ENCODE measurements around the gene ZNF595.
"Not testable (repeated sequence)": the region's sequence is repeated elsewhere in the genome, so short reads cannot be mapped to it uniquely, and the experiment has no call there.

Gene ZNF595

GRCh38 chr4:86559-87324, 33.6 kb downstream of the ZNF595 start:
- not testable (repeated sequence) for DNase-seq

DNA sequence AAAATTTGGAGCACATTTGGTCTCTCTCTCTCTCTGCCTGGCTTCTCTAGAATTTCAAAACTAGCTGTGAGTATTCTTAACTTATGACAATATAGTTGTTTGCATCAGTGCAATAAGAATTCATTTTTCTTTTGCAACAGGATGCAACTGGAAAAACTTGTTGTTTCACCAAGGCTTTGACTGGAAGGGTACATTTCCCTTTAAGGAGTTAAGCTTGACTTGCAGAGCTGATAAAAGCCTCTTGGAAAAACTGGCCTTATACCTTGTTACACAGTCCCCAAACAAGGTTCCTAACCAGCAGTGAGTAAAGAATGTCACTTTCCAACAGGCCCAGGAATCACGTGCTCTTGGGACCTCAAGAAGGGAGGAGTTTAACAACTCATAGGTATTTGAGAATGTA, 45.3 kb downstream of the ZNF595 start:
- DNase-seq = no peak

GRCh38 chr4:99863-100262, 46.7 kb downstream of the ZNF595 start:
- DNase-seq = no peak

- no peak for DNase-seq
Observed at GRCh38 chr4:107083-107443, 53.9 kb downstream of the ZNF595 start.

DNA sequence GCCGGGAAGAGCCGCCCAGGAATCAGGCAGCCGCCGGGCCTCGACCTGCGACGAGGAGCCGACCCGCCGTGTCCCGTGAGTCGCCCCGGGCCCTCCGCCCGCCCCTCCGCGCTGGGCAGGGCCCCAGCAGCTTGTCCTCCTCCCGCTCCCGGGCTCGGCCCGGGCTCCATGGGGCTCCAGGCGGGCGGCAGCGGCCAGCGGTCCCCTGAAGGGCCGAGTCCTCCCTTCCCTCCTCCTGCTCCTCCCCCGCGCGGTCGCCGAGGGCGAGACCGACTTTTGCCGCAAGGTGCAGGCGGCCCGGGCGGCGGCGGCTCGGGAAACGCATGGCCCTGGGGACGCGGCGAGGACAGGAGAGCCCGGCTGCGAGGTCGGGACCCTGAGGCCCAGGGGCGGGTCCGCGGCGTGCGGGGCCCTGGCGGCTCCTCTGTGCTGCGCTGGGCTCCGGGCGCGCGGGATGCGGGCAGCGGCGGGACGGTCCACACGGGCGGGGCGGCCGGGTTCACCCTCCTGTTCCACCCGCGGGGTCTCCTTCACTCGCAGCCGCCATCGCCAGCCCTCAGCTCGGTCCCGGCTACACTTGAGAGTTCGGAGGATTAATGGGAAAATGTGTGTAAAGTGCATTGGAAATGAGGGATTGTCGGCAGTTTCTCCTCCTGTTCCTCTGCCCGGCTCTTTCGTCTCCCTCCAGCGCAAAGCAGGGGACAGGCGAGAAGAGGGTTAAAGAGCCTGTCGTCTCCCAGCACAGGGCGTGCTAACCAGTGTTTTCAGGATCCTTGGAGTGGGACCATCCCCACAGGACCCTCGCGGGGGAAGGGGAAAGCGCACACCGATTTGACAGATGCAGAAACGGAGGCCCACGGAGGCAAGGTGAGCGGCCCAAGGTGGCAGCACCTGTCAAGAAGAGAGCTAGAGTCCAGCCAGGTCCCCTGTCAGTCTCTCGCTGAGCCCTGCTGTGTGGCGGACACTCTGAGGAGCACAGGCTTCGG, 54.6 kb downstream of the ZNF595 start:
- DNase-seq = no peak

GRCh38 chr4:112771-113170, 59.6 kb downstream of the ZNF595 start:
- DNase-seq = no peak

GRCh38 chr4:113732-114131, 60.6 kb downstream of the ZNF595 start:
- no peak for DNase-seq

DNA sequence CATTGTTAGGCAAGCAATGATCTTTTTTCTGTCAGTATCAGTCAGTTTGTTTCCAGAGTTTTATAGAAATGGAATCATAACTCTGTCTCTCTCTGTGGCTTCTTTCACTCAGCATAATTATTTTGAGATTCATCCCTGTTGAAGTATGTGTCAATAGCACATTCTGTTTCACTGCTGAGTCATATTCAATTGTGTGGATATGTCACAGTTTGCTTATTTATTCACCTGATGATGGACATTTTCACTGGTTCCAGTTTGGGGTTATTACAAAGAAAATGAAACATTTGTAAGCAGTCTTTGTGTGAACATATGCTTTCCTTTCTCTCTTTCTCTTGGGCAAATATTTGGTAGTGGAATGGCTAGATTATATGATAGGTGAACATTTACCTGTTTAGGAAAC, 61.0 kb downstream of the ZNF595 start:
- no peak for DNase-seq

GRCh38 chr4:116499-116898, 63.4 kb downstream of the ZNF595 start:
- no peak for DNase-seq

- no peak for DNase-seq
Observed at GRCh38 chr4:120616-121015, 67.5 kb downstream of the ZNF595 start.

- no peak for DNase-seq
Observed at GRCh38 chr4:121408-122084, 68.4 kb downstream of the ZNF595 start.

- not testable (repeated sequence) for DNase-seq
Observed at GRCh38 chr4:123922-124274, 70.8 kb downstream of the ZNF595 start.

DNA sequence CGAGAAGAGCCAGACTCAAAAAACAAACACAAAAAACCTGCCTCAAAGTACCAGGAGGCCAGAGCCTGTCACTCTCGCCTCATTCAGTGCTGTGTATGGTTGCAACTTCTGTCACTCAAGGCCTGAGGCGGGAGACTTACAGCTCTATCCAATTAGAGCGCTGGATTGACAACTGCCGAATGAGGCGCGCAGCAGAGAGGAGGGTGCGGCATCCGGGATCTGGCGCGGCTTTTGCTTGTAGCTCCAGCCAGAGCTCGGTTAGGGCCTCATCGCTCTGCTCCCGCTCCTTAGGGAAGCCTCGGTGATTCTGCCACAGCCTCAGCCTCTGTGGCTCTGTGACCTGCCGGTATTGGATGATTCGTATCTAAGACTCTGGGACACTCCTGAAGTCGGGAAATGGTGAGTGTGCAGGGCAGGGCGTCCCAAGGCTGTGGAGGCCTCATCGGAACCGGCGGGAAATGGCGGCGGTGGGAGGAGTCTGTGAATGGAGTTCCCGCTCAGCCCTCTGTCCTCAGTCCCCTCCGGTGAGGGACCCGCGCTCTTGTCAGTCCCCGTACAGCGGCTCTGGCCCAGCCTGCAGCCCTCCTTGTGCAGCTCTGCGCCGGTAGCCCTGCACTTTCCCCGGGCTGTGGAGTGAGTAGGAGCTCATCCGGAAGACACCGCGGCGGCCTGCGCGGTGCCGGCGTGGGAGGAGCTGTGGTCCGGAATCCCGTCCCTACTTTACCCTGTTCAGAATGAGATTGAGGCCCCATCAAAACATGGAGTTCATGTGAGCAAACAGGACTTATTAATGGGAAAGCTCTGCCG, 71.4 kb downstream of the ZNF595 start, which contains the start of gene ZNF718:
ZNF718 (plus strand) TSS at position 227 of the 807 bp plus-strand sequence; CDS start at position 397, 170 bp downstream.
- peak; percentile 81 for DNase-seq

DNA sequence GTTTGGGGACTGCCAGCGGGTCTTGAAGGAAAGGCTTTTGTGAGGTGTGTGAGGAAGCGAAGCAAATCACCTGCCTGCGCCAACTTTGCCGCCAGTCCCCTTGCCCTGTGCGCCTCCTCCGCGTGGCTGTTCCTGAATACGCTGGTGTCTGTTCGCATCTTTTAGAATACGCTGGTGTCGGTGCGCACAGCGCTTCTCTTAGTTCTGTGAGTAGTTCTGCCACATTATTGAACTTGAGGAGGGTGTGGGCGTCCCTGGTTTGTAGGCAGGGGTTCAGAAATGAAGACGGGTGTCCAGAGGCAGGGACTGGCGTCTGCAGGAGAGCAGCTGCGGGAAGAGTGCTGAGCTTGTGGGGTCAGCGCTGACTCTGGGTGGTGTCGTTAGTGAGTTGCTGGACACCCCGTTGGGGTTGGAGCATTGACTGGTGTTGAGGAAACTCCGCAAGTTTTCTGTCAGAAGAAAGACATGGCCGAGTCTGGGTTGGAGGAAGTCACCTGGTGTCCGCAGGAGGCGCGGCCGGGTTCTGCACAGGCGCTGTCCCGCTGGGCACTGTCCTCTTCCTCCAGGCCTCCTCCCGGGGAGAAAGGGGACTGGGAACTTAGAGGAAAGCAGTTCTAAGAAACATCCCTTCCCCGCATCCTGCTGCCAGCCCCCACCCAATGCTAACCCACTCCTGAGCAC, 72.1 kb downstream of the ZNF595 start:
- no peak for DNase-seq

DNA sequence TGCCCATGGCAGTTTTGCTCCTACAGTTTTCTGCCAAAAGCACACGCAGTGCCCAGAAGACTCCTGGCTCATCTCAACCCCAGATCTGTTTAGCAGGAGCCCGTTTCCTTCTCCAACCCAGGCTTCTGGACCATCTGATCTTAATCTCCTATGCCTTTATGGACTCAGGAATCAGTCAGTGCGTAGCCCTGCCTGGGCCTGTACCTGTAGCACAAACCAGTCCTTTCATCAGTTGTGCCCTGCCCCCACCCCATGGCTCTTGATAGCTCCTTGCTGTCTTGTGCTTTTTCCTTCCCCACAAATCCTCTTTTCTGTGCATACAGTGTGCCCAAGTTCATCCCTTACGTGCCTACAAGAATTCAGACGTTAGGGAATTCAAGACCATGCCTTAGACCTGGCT, 72.7 kb downstream of the ZNF595 start:
- no peak for DNase-seq

GRCh38 chr4:132483-132882, 79.4 kb downstream of the ZNF595 start:
- no peak for DNase-seq

Measured in NCI-H510A (cell line).